Bronchial epithelial cell (primary cell): ENCODE measurements around the gene RNF151. TPM values are rescaled to one million over a fixed set of nuclear protein-coding genes. Genes with fewer than 3 reads are reported as not detected.
"Not testable (repeated sequence)": the region's sequence is repeated elsewhere in the genome, so short reads cannot be mapped to it uniquely, and the experiment has no call there.

Experiments
- DNase-seq: peaks from one replicate; pipeline ENCODE4 v3.0.0-alpha.2; 2010; ENCODE audit warnings: low read depth
- FAIRE-seq: peaks from 2 replicates; lab custom pipeline; 2011; peaks lifted over from hg19 to GRCh38; lab: Jason Lieb, UNC
- H3K27me3 ChIP-seq: 2 replicates; pipeline ENCODE4 v1.5.1; 2011; ENCODE audit warnings: low read length; ENCODE audit not compliant: control insufficient read depth, insufficient read depth
- H3K36me3 ChIP-seq: 2 replicates; pipeline ENCODE4 v1.5.1; 2011; ENCODE audit warnings: low read length; ENCODE audit not compliant: control insufficient read depth, insufficient read depth
- H3K4me3 ChIP-seq: 2 replicates; pipeline ENCODE4 v1.5.1; 2011; ENCODE audit warnings: mild to moderate bottlenecking, low read depth, low read length, control low read depth
- total RNA-seq: library from RNA; depleted of rRNA; stranded (reverse); fragments of >200 nt; gene quantifications from 2 replicates; pipeline ENCODE4 v1.2.1, GENCODE V29; 2014
- TF ChIP-seq, protein P1 (sequence below): IDR thresholded peaks from 2 replicates; pipeline ENCODE4 v1.5.1; 2011; ENCODE audit warnings: mild to moderate bottlenecking, moderate library complexity, low read length, control low read depth, inconsistent platforms; ENCODE audit not compliant: insufficient read depth, severe bottlenecking

Gene RNF151
- total RNA-seq, 1 donor from 2014 or later: not detected

DNA sequence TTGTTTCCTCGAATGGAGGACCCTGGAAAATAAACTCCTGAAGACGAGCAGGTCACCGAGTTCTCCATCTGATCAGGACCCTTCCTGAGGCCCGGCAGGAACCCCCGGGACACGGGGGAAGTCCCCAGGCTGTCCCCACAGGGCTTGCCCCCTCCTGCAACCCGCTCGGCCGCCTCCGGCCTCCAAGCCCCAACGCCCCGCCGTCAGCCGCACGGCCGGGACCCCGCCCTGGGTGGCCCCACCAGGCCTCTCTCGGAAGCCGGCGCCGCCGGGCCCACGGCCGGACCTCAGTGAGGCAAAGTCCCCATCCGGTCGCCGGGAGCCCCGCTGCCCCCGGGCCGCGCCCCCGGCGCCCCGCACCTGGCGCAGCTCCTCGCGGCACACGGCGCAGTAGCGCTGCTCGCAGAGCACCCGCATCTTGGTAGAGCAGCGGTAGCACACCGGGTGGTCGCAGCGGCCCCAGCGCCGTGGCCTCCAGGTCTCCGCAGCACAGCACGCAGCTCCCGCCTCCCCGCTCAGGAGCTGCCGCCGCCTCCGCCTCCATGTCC lies 42.6 kb downstream of the RNF151 start:
- FAIRE-seq (no peak), DNase-seq (no peak)
- TF ChIP-seq, protein P1, sequence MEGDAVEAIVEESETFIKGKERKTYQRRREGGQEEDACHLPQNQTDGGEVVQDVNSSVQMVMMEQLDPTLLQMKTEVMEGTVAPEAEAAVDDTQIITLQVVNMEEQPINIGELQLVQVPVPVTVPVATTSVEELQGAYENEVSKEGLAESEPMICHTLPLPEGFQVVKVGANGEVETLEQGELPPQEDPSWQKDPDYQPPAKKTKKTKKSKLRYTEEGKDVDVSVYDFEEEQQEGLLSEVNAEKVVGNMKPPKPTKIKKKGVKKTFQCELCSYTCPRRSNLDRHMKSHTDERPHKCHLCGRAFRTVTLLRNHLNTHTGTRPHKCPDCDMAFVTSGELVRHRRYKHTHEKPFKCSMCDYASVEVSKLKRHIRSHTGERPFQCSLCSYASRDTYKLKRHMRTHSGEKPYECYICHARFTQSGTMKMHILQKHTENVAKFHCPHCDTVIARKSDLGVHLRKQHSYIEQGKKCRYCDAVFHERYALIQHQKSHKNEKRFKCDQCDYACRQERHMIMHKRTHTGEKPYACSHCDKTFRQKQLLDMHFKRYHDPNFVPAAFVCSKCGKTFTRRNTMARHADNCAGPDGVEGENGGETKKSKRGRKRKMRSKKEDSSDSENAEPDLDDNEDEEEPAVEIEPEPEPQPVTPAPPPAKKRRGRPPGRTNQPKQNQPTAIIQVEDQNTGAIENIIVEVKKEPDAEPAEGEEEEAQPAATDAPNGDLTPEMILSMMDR: no peak
- Histone ChIP-seq H3K4me3 (peak overlapping the region; percentile 59), H3K36me3 (peaks cover 22% of the 10 kb centered on the region), H3K27me3 (no peaks in the 10 kb centered on the region)

DNA sequence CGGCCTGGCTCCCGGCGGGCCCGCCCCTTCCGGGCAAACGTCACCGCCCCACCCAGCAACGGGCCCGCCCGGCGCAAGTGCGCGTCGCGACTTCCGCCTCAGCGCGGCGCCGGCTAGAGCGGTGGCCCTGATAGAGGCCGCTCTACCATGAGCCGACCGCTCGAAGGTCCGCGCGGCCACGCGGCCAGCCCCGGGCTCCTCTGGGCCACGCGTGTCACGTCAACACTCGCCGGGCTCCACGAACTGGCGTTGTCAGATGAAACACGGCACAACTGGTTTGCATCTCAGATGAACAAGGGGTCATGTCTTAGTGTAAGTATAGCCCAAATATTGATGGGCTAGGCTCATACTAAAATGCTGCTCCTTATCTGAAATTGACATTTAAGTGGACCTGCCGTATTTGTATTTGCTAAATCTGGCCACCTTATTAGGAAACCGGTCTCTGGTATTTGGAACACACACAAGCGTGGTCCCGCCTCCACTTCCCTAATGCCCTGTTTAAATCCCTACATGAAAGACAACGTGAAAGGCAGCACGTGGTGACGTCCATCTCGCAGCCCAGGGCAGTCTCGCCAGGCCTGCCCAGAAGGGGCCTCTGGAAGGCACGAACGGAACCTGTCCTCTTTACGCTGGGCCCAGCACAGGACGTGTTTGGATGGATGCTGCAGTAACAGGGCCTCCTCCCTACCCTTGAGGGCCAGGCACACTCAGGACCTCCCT lies 43.3 kb downstream of the RNF151 start, which contains the start of gene ZNF598:
Gene ZNF598, minus strand, starts transcription at position 31 of the 720 bp plus-strand sequence.
- peak; percentile 52 for DNase-seq
- peak within 1 kb of the TSS; percentile 59 for H3K4me3 ChIP-seq
- peaks cover 17% of the 10 kb centered on the region for H3K36me3 ChIP-seq
- H3K27me3 ChIP-seq: no peaks in the 10 kb centered on the region
- FAIRE-seq: no peak
- TF ChIP-seq, protein P1: peak; percentile 9

DNA sequence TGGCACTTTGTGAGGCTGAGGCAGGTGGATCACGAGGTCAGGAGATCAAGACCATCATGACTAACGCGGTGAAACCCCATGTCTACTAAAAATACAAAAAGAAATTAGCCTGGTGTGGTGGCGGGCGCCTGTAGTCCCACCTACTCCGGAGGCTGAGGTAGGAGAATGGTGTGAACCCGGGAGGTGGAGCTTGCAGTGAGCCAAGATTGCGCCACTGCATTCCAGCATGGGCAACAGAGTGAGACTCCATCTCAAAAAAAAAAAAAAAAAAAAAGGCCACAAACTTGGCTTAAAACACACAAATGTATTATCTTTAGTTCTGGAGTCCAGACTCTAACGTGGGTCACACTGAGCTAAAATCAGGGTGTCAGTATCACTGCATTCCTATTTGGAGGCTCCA lies 45.1 kb downstream of the RNF151 start:
- not testable (repeated sequence) for H3K27me3 ChIP-seq, DNase-seq, H3K36me3 ChIP-seq, H3K4me3 ChIP-seq, FAIRE-seq

DNA sequence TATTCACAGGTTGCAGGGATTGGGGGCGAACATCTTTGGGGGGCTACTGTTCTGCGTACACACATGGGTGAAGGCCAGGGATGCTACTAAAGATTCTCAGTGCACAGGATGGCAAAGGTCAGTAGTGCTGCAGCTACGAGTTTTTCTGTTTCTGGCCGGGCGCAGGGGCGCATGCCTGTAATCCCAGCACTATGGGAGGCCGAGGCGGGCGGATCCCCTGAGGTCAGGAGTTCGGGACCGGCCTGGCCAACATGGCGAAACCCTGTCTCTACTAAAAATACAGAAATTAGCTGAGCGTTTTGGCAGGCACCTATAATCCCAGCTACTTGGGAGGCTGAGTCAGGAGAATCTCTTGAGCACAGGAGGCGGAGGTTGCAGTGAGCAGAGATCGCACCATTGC lies 46.9 kb downstream of the RNF151 start:
- no peaks in the 10 kb centered on the region for H3K36me3 ChIP-seq
- FAIRE-seq (no peak), DNase-seq (no peak)
- no peaks in the 10 kb centered on the region for H3K27me3 ChIP-seq
- TF ChIP-seq, protein P1: no peak
- no peak overlapping the region for H3K4me3 ChIP-seq

DNA sequence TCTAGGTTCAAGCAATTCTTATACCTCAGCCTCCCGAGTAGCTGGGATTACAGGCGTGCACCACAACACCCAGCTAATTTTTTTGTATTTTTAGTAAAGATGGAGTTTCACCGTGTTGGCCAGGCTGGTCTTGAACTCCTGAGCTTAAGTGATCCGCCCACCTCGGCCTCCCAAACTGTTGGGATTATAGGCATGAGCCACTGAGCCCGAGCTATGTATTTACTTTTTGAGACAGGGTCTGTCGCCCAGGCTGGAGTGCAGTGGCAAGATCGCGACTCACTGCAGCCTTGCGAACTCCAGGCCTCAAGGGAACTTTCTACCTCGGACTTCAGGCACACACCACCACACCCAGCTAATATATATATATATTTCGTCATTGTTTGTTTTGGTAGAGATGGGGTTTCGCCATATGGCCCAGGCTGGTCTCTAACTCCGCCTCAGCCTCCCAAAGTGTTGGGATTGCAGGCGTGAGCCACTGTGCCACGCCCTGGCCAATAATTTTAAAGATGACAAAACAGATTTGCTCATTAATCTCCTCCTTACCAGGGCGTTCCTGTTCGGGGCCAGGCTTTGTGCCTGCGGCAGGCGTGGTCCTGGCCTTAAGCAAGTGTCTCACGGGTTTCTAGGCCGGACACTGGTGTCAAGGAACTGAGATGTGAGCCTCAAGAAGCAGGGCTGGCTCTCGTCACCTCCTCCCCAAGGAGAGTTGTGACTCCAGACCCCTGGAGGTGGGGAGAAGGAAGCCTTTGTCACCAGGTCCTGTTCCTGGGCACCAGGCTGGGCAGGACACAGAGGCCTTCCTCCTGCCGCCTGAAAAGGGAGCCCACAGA lies 48.7 kb downstream of the RNF151 start:
- DNase-seq (peak; percentile 93), FAIRE-seq (no peak)
- H3K4me3 ChIP-seq: no peak overlapping the region

More for the DNA sequence above, 48.7 kb downstream of the RNF151 start:
- no peaks in the 10 kb centered on the region for H3K36me3 ChIP-seq
- H3K27me3 ChIP-seq: peaks cover 8% of the 10 kb centered on the region
- TF ChIP-seq, protein P1: no peak
